ENCODE measurements around the gene TBP. TPM values are rescaled to one million over a fixed set of nuclear protein-coding genes. Genes with fewer than 3 reads are reported as not detected.

Gene TBP
- total and polyA plus RNA-seq, 2 of the 13 experiments (the other 11 are each of a cell fraction or from before 2014, with no cell fraction given): 21.7 to 28.1 TPM

- no peak for TF ChIP-seq ZNF383 (CRISPR knock-in tag; IDR thresholded peaks at IDR 0.05; ENCODE audit: borderline replicate concordance)
- no peak for TF ChIP-seq ZNF549 (CRISPR knock-in tag; IDR thresholded peaks at IDR 0.05)
- TF ChIP-seq ZNF362 (CRISPR knock-in tag; IDR thresholded peaks at IDR 0.05; ENCODE audit: borderline replicate concordance): peak; percentile 37; the same call in 1 of the 2 replicates
- TF ChIP-seq ZNF816 (CRISPR knock-in tag; IDR thresholded peaks at IDR 0.05; ENCODE audit: borderline replicate concordance): 0 out of 2 replicates have a peak, but pooled peaks have one; percentile 4
- peak; percentile 47 for TF ChIP-seq NCOA2 (CRISPR knock-in tag; IDR thresholded peaks at IDR 0.05)
- TF ChIP-seq HNF1B (CRISPR knock-in tag; IDR thresholded peaks at IDR 0.05): peak; percentile 97
- TF ChIP-seq THAP8 (CRISPR knock-in tag; IDR thresholded peaks at IDR 0.05; ENCODE audit: borderline replicate concordance): no peak
- peak; percentile 90 for TF ChIP-seq ZNF883 (CRISPR knock-in tag; IDR thresholded peaks at IDR 0.05; ENCODE audit: not compliant biosample characterization)
- TF ChIP-seq PRDM10 (CRISPR knock-in tag; IDR thresholded peaks at IDR 0.05; ENCODE audit: low read depth): peak; percentile 83; the same call in 1 of the 2 replicates
- peak; percentile 66; the same call in 1 of the 2 replicates for TF ChIP-seq REPIN1 (CRISPR knock-in tag; IDR thresholded peaks at IDR 0.05; ENCODE audit: borderline replicate concordance, low read depth)
- peak; percentile 99 for TF ChIP-seq ZFY (CRISPR knock-in tag; IDR thresholded peaks at IDR 0.05)
- peak in 1 of 2 experiments; percentile 40; a peak in 2 of 4 replicates for TF ChIP-seq EP300 (IDR thresholded peaks at IDR 0.05; ENCODE audit: low read depth in 2 of 2, low read length in 2 of 2)
- no peak for TF ChIP-seq EP300 (CRISPR knock-in tag; IDR thresholded peaks at IDR 0.05; ENCODE audit: borderline replicate concordance)
- TF ChIP-seq PHF20 (CRISPR knock-in tag; IDR thresholded peaks at IDR 0.05): peak; percentile 99
- peak; percentile 66; the same call in 1 of the 2 replicates for TF ChIP-seq FOXJ3 (CRISPR knock-in tag; IDR thresholded peaks at IDR 0.05; ENCODE audit: borderline replicate concordance)
- peak; percentile 69 for TF ChIP-seq PAXIP1 (CRISPR knock-in tag; conservative IDR thresholded peaks at IDR 0.05)
- no peak for TF ChIP-seq HNRNPUL1 (IDR thresholded peaks at IDR 0.05; ENCODE audit: low read depth, low read length)
Measured at GRCh38 chr6:170554013-170554795, at the start of gene TBP (continued).

Data from HepG2 (cell line).